ENCODE data around the gene MTO1.
"Not testable (repeated sequence)": the region's sequence is repeated elsewhere in the genome, so short reads cannot be mapped to it uniquely, and the experiment has no call there.

MTO1 gene

GRCh38 chr6:73455865-73456629, 5.5 kb upstream of the MTO1 start:
- Histone ChIP-seq H3K9ac (ENCODE audit: low read length in 5 of 5) (no peak overlapping the region), H3K27ac (ENCODE audit: low read depth, low read length) (no peak overlapping the region), H3K4me1 (ENCODE audit: control insufficient read depth in 5 of 5, insufficient read depth in 5 of 5, low read length in 5 of 5) (peaks cover 0 to 16% (median 8%) of the 10 kb centered on the region in 5 donors), H3K9me3 (ENCODE audit: control insufficient read depth in 5 of 5, low read length in 5 of 5) (no peaks in the 10 kb centered on the region), H3K4me3 (ENCODE audit: low read depth in 1 of 5, low read length in 5 of 5) (no peak overlapping the region), H3K27me3 (ENCODE audit: control insufficient read depth in 5 of 5, insufficient read depth in 4 of 5, low read length in 5 of 5) (no peaks in the 10 kb centered on the region), H3K36me3 (ENCODE audit: control insufficient read depth in 5 of 5, insufficient read depth in 5 of 5, low read length in 5 of 5) (no peaks in the 10 kb centered on the region)

- not testable (repeated sequence) for H3K9ac ChIP-seq (ENCODE audit: low read length in 5 of 5); H3K4me3 ChIP-seq (ENCODE audit: low read depth in 1 of 5, low read length in 5 of 5); H3K9me3 ChIP-seq (ENCODE audit: control insufficient read depth in 5 of 5, low read length in 5 of 5); H3K27me3 ChIP-seq (ENCODE audit: control insufficient read depth in 5 of 5, insufficient read depth in 4 of 5, low read length in 5 of 5); H3K36me3 ChIP-seq (ENCODE audit: control insufficient read depth in 5 of 5, insufficient read depth in 5 of 5, low read length in 5 of 5); H3K27ac ChIP-seq (ENCODE audit: low read depth, low read length)
- H3K4me1 ChIP-seq (ENCODE audit: control insufficient read depth in 5 of 5, insufficient read depth in 5 of 5, low read length in 5 of 5): peaks cover 0 to 22% (median 13%) of the 10 kb centered on the region in 5 donors
Measured at GRCh38 chr6:73459474-73459873, 2.1 kb upstream of the MTO1 start.

GRCh38 chr6:73460056-73460455, 1.5 kb upstream of the MTO1 start:
- Histone ChIP-seq H3K9ac (ENCODE audit: low read length in 5 of 5) (no peak overlapping the region), H3K9me3 (ENCODE audit: control insufficient read depth in 5 of 5, low read length in 5 of 5) (no peaks in the 10 kb centered on the region), H3K4me1 (ENCODE audit: control insufficient read depth in 5 of 5, insufficient read depth in 5 of 5, low read length in 5 of 5) (peaks cover 0 to 22% (median 13%) of the 10 kb centered on the region in 5 donors), H3K27ac (ENCODE audit: low read depth, low read length) (no peak overlapping the region), H3K27me3 (ENCODE audit: control insufficient read depth in 5 of 5, insufficient read depth in 4 of 5, low read length in 5 of 5) (no peaks in the 10 kb centered on the region), H3K4me3 (ENCODE audit: low read depth in 1 of 5, low read length in 5 of 5) (no peak overlapping the region), H3K36me3 (ENCODE audit: control insufficient read depth in 5 of 5, insufficient read depth in 5 of 5, low read length in 5 of 5) (peaks cover 0 to 3% (median 0%) of the 10 kb centered on the region in 5 donors)

GRCh38 chr6:73471686-73472290, 10.3 kb downstream of the MTO1 start:
- no peaks in the 10 kb centered on the region for H3K4me1 ChIP-seq (ENCODE audit: control insufficient read depth in 5 of 5, insufficient read depth in 5 of 5, low read length in 5 of 5)
- no peak overlapping the region for H3K9ac ChIP-seq (ENCODE audit: low read length in 5 of 5)
- no peaks in the 10 kb centered on the region for H3K27me3 ChIP-seq (ENCODE audit: control insufficient read depth in 5 of 5, insufficient read depth in 4 of 5, low read length in 5 of 5)
- no peaks in the 10 kb centered on the region for H3K9me3 ChIP-seq (ENCODE audit: control insufficient read depth in 5 of 5, low read length in 5 of 5)
- no peak overlapping the region for H3K27ac ChIP-seq (ENCODE audit: low read depth, low read length)
- peaks cover 14 to 77% (median 52%) of the 10 kb centered on the region in 5 donors for H3K36me3 ChIP-seq (ENCODE audit: control insufficient read depth in 5 of 5, insufficient read depth in 5 of 5, low read length in 5 of 5)
- H3K4me3 ChIP-seq (ENCODE audit: low read depth in 1 of 5, low read length in 5 of 5): no peak overlapping the region

GRCh38 chr6:73476723-73477122, 15.2 kb downstream of the MTO1 start:
- H3K9ac ChIP-seq (ENCODE audit: low read length in 5 of 5): no peak overlapping the region
- H3K4me3 ChIP-seq (ENCODE audit: low read depth in 1 of 5, low read length in 5 of 5): no peak overlapping the region
- no peaks in the 10 kb centered on the region for H3K4me1 ChIP-seq (ENCODE audit: control insufficient read depth in 5 of 5, insufficient read depth in 5 of 5, low read length in 5 of 5)
- peaks cover 25 to 82% (median 63%) of the 10 kb centered on the region in 5 donors for H3K36me3 ChIP-seq (ENCODE audit: control insufficient read depth in 5 of 5, insufficient read depth in 5 of 5, low read length in 5 of 5)
- H3K9me3 ChIP-seq (ENCODE audit: control insufficient read depth in 5 of 5, low read length in 5 of 5): no peaks in the 10 kb centered on the region
- H3K27me3 ChIP-seq (ENCODE audit: control insufficient read depth in 5 of 5, insufficient read depth in 4 of 5, low read length in 5 of 5): no peaks in the 10 kb centered on the region
- no peak overlapping the region for H3K27ac ChIP-seq (ENCODE audit: low read depth, low read length)

GRCh38 chr6:73477407-73477806, 15.9 kb downstream of the MTO1 start:
- no peaks in the 10 kb centered on the region for H3K27me3 ChIP-seq (ENCODE audit: control insufficient read depth in 5 of 5, insufficient read depth in 4 of 5, low read length in 5 of 5)
- H3K9ac ChIP-seq (ENCODE audit: low read length in 5 of 5): no peak overlapping the region
- H3K36me3 ChIP-seq (ENCODE audit: control insufficient read depth in 5 of 5, insufficient read depth in 5 of 5, low read length in 5 of 5): peaks cover 22 to 84% (median 68%) of the 10 kb centered on the region in 5 donors
- H3K4me3 ChIP-seq (ENCODE audit: low read depth in 1 of 5, low read length in 5 of 5): no peak overlapping the region
- H3K27ac ChIP-seq (ENCODE audit: low read depth, low read length): no peak overlapping the region
- no peaks in the 10 kb centered on the region for H3K4me1 ChIP-seq (ENCODE audit: control insufficient read depth in 5 of 5, insufficient read depth in 5 of 5, low read length in 5 of 5)
- no peaks in the 10 kb centered on the region for H3K9me3 ChIP-seq (ENCODE audit: control insufficient read depth in 5 of 5, low read length in 5 of 5)

- Histone ChIP-seq H3K9ac (ENCODE audit: low read length in 5 of 5) (no peak overlapping the region), H3K9me3 (ENCODE audit: control insufficient read depth in 5 of 5, low read length in 5 of 5) (no peaks in the 10 kb centered on the region), H3K27me3 (ENCODE audit: control insufficient read depth in 5 of 5, insufficient read depth in 4 of 5, low read length in 5 of 5) (no peaks in the 10 kb centered on the region), H3K36me3 (ENCODE audit: control insufficient read depth in 5 of 5, insufficient read depth in 5 of 5, low read length in 5 of 5) (peaks cover 24 to 86% (median 69%) of the 10 kb centered on the region in 5 donors), H3K4me3 (ENCODE audit: low read depth in 1 of 5, low read length in 5 of 5) (no peak overlapping the region), H3K4me1 (ENCODE audit: control insufficient read depth in 5 of 5, insufficient read depth in 5 of 5, low read length in 5 of 5) (no peaks in the 10 kb centered on the region), H3K27ac (ENCODE audit: low read depth, low read length) (no peak overlapping the region)
Measured at GRCh38 chr6:73481969-73482368, 20.4 kb downstream of the MTO1 start.

GRCh38 chr6:73484438-73484837, 22.9 kb downstream of the MTO1 start:
- peaks cover 24 to 86% (median 80%) of the 10 kb centered on the region in 5 donors for H3K36me3 ChIP-seq (ENCODE audit: control insufficient read depth in 5 of 5, insufficient read depth in 5 of 5, low read length in 5 of 5)
- no peak overlapping the region for H3K27ac ChIP-seq (ENCODE audit: low read depth, low read length)
- no peaks in the 10 kb centered on the region for H3K27me3 ChIP-seq (ENCODE audit: control insufficient read depth in 5 of 5, insufficient read depth in 4 of 5, low read length in 5 of 5)
- no peaks in the 10 kb centered on the region for H3K4me1 ChIP-seq (ENCODE audit: control insufficient read depth in 5 of 5, insufficient read depth in 5 of 5, low read length in 5 of 5)
- H3K9ac ChIP-seq (ENCODE audit: low read length in 5 of 5): no peak overlapping the region
- H3K9me3 ChIP-seq (ENCODE audit: control insufficient read depth in 5 of 5, low read length in 5 of 5): no peaks in the 10 kb centered on the region
- no peak overlapping the region for H3K4me3 ChIP-seq (ENCODE audit: low read depth in 1 of 5, low read length in 5 of 5)

GRCh38 chr6:73487473-73487872, 25.9 kb downstream of the MTO1 start:
- Histone ChIP-seq H3K9ac (ENCODE audit: low read length in 5 of 5) (no peak overlapping the region), H3K27me3 (ENCODE audit: control insufficient read depth in 5 of 5, insufficient read depth in 4 of 5, low read length in 5 of 5) (no peaks in the 10 kb centered on the region), H3K4me3 (ENCODE audit: low read depth in 1 of 5, low read length in 5 of 5) (no peak overlapping the region), H3K9me3 (ENCODE audit: control insufficient read depth in 5 of 5, low read length in 5 of 5) (no peaks in the 10 kb centered on the region), H3K4me1 (ENCODE audit: control insufficient read depth in 5 of 5, insufficient read depth in 5 of 5, low read length in 5 of 5) (no peaks in the 10 kb centered on the region), H3K36me3 (ENCODE audit: control insufficient read depth in 5 of 5, insufficient read depth in 5 of 5, low read length in 5 of 5) (peaks cover 20 to 72% (median 59%) of the 10 kb centered on the region in 5 donors), H3K27ac (ENCODE audit: low read depth, low read length) (no peak overlapping the region)

- H3K9ac ChIP-seq (ENCODE audit: low read length in 5 of 5): no peak overlapping the region
- H3K9me3 ChIP-seq (ENCODE audit: control insufficient read depth in 5 of 5, low read length in 5 of 5): no peaks in the 10 kb centered on the region
- no peaks in the 10 kb centered on the region for H3K4me1 ChIP-seq (ENCODE audit: control insufficient read depth in 5 of 5, insufficient read depth in 5 of 5, low read length in 5 of 5)
- H3K36me3 ChIP-seq (ENCODE audit: control insufficient read depth in 5 of 5, insufficient read depth in 5 of 5, low read length in 5 of 5): peaks cover 23 to 71% (median 50%) of the 10 kb centered on the region in 5 donors
- no peaks in the 10 kb centered on the region for H3K27me3 ChIP-seq (ENCODE audit: control insufficient read depth in 5 of 5, insufficient read depth in 4 of 5, low read length in 5 of 5)
- H3K4me3 ChIP-seq (ENCODE audit: low read depth in 1 of 5, low read length in 5 of 5): no peak overlapping the region
- no peak overlapping the region for H3K27ac ChIP-seq (ENCODE audit: low read depth, low read length)
Measured at GRCh38 chr6:73491377-73491776, 29.8 kb downstream of the MTO1 start.
